HG02798 (cell line): ENCODE measurements around the gene LIN28A.

Source experiments
- ATAC-seq: cut with Tn5 transposase; IDR thresholded peaks from one replicate; pipeline ENCODE4 v1.9.1; 2021; ENCODE audit warnings: mild to moderate bottlenecking; ENCODE audit not compliant: unreplicated experiment, poor library complexity

The LIN28A gene

GRCh38 chr1:26431979-26432695 lies 21.5 kb downstream of the LIN28A start, which contains the start of gene DHDDS:
Gene DHDDS, plus strand, starts transcription at chr1:26432321. Its CDS starts 625 bp downstream, at chr1:26432946.
- peak; percentile 99 for ATAC-seq

GRCh38 chr1:26432793-26433192 lies 22.2 kb downstream of the LIN28A start:
- ATAC-seq, result no peak

GRCh38 chr1:26434161-26434752 lies 23.6 kb downstream of the LIN28A start:
- ATAC-seq, result no peak

GRCh38 chr1:26438041-26438440 lies 27.4 kb downstream of the LIN28A start:
- ATAC-seq, result no peak

GRCh38 chr1:26440259-26440658 lies 29.6 kb downstream of the LIN28A start:
- no peak for ATAC-seq

GRCh38 chr1:26449868-26450267 lies 39.3 kb downstream of the LIN28A start:
- no peak for ATAC-seq

- ATAC-seq, result no peak
Measured at GRCh38 chr1:26450908-26451307, 40.3 kb downstream of the LIN28A start.

GRCh38 chr1:26452459-26453183 lies 42.0 kb downstream of the LIN28A start:
- ATAC-seq, result no peak

- ATAC-seq, result no peak
Measured at GRCh38 chr1:26459148-26459547, 48.5 kb downstream of the LIN28A start.

GRCh38 chr1:26459573-26460031 lies 49.0 kb downstream of the LIN28A start:
- ATAC-seq, result no peak

GRCh38 chr1:26468911-26469310 lies 58.3 kb downstream of the LIN28A start:
- no peak for ATAC-seq

GRCh38 chr1:26469558-26469957 lies 58.9 kb downstream of the LIN28A start:
- ATAC-seq, result no peak

GRCh38 chr1:26470878-26471497 lies 60.4 kb downstream of the LIN28A start:
- ATAC-seq, result no peak

GRCh38 chr1:26471498-26472319 lies 61.1 kb downstream of the LIN28A start:
- ATAC-seq, result peak; percentile 7

GRCh38 chr1:26472320-26472900 lies 61.8 kb downstream of the LIN28A start, which contains the start of gene HMGN2:
Gene HMGN2, plus strand, starts transcription at chr1:26472440. Its CDS starts 173 bp downstream, at chr1:26472613.
- ATAC-seq, result peak; percentile 54

GRCh38 chr1:26472901-26473845 lies 62.6 kb downstream of the LIN28A start:
- peak; percentile 87 for ATAC-seq

- ATAC-seq, result no peak
Measured at GRCh38 chr1:26474818-26475217, 64.2 kb downstream of the LIN28A start.

- ATAC-seq, result no peak
Measured at GRCh38 chr1:26475989-26476388, 65.4 kb downstream of the LIN28A start.
